ENCODE results near the gene USP2. TPM values are rescaled to one million over a fixed set of nuclear protein-coding genes. Genes with fewer than 3 reads are reported as not detected.
A peak's percentile ranks its signal among the peaks of the same experiment; 100 is the strongest.

Gene USP2
- total and polyA plus RNA-seq, 2 donors (not counting 1 experiment from before 2014, with no cell fraction given), result 0.66 to 2.3 TPM

- H4K20me1 ChIP-seq (ENCODE audit: control insufficient read depth, extremely low read depth, insufficient read depth, low read length), result no peaks in the 10 kb centered on the region
- no peak overlapping the region for H3K4me2 ChIP-seq (ENCODE audit: extremely low read depth, insufficient read depth, low read length)
- H3K9me3 ChIP-seq (ENCODE audit: control insufficient read depth, insufficient read depth, low read depth, low read length), result no peaks in the 10 kb centered on the region
- H3K27me3 ChIP-seq (ENCODE audit: control insufficient read depth, insufficient read depth, low read length), result peaks cover 13% of the 10 kb centered on the region
- TF ChIP-seq EZH2 (IDR thresholded peaks at IDR 0.05; ENCODE audit: low read length, missing control alignments) (no peak), CTCF (conservative IDR thresholded peaks at IDR 0.05 in 1 of 2, IDR thresholded peaks at IDR 0.05 in 1 of 2; ENCODE audit: low read depth in 1 of 2, low read length in 2 of 2) (no peak)
- no peak for DNase-seq (ENCODE audit: low read depth in 2 of 2)
- H3K79me2 ChIP-seq (ENCODE audit: control insufficient read depth, insufficient read depth, low read length), result no peaks in the 10 kb centered on the region
- no peak overlapping the region for H3K27ac ChIP-seq (ENCODE audit: insufficient read depth, low read length)
- no peaks in the 10 kb centered on the region for H3K36me3 ChIP-seq (ENCODE audit: control insufficient read depth, insufficient read depth, low read length)
- H3K4me3 ChIP-seq (replicated peaks in 1 of 4; ENCODE audit: control extremely low read depth in 1 of 4, insufficient read depth in 1 of 4, low read depth in 3 of 4, low read length in 4 of 4), result no peak overlapping the region
- H3K4me1 ChIP-seq (ENCODE audit: control insufficient read depth, extremely low read depth, insufficient read depth, low read length), result no peaks in the 10 kb centered on the region
- H3K9ac ChIP-seq (ENCODE audit: insufficient read depth, low read length), result no peak overlapping the region
- no peak overlapping the region for H2AFZ ChIP-seq (ENCODE audit: low read length)
Observed at GRCh38 chr11:119391275-119391674, 9.8 kb upstream of the USP2 start.

- no peaks in the 10 kb centered on the region for H4K20me1 ChIP-seq (ENCODE audit: control insufficient read depth, extremely low read depth, insufficient read depth, low read length)
- H3K4me3 ChIP-seq (replicated peaks in 1 of 4; ENCODE audit: control extremely low read depth in 1 of 4, insufficient read depth in 1 of 4, low read depth in 3 of 4, low read length in 4 of 4), result no peak overlapping the region
- H3K27ac ChIP-seq (ENCODE audit: insufficient read depth, low read length), result no peak overlapping the region
- H2AFZ ChIP-seq (ENCODE audit: low read length), result no peak overlapping the region
- H3K9ac ChIP-seq (ENCODE audit: insufficient read depth, low read length), result no peak overlapping the region
- DNase-seq (ENCODE audit: low read depth in 2 of 2), result no peak
- H3K36me3 ChIP-seq (ENCODE audit: control insufficient read depth, insufficient read depth, low read length), result no peaks in the 10 kb centered on the region
- peaks cover 14% of the 10 kb centered on the region for H3K27me3 ChIP-seq (ENCODE audit: control insufficient read depth, insufficient read depth, low read length)
- no peaks in the 10 kb centered on the region for H3K4me1 ChIP-seq (ENCODE audit: control insufficient read depth, extremely low read depth, insufficient read depth, low read length)
- no peaks in the 10 kb centered on the region for H3K9me3 ChIP-seq (ENCODE audit: control insufficient read depth, insufficient read depth, low read depth, low read length)
- TF ChIP-seq CTCF (conservative IDR thresholded peaks at IDR 0.05 in 1 of 2, IDR thresholded peaks at IDR 0.05 in 1 of 2; ENCODE audit: low read depth in 1 of 2, low read length in 2 of 2), result peak in 1 of 2 donors; percentile 47
- TF ChIP-seq EZH2 (IDR thresholded peaks at IDR 0.05; ENCODE audit: low read length, missing control alignments), result no peak
- no peaks in the 10 kb centered on the region for H3K79me2 ChIP-seq (ENCODE audit: control insufficient read depth, insufficient read depth, low read length)
- H3K4me2 ChIP-seq (ENCODE audit: extremely low read depth, insufficient read depth, low read length), result no peak overlapping the region
Observed at GRCh38 chr11:119389611-119390254, 8.2 kb upstream of the USP2 start.

- Histone ChIP-seq H3K4me2 (ENCODE audit: extremely low read depth, insufficient read depth, low read length) (no peak overlapping the region), H3K9ac (ENCODE audit: insufficient read depth, low read length) (no peak overlapping the region), H3K27ac (ENCODE audit: insufficient read depth, low read length) (no peak overlapping the region), H2AFZ (ENCODE audit: low read length) (no peak overlapping the region), H3K4me3 (replicated peaks in 1 of 4; ENCODE audit: control extremely low read depth in 1 of 4, insufficient read depth in 1 of 4, low read depth in 3 of 4, low read length in 4 of 4) (no peak overlapping the region), H4K20me1 (ENCODE audit: control insufficient read depth, extremely low read depth, insufficient read depth, low read length) (no peaks in the 10 kb centered on the region), H3K36me3 (ENCODE audit: control insufficient read depth, insufficient read depth, low read length) (no peaks in the 10 kb centered on the region), H3K79me2 (ENCODE audit: control insufficient read depth, insufficient read depth, low read length) (no peaks in the 10 kb centered on the region), H3K9me3 (ENCODE audit: control insufficient read depth, insufficient read depth, low read depth, low read length) (no peaks in the 10 kb centered on the region), H3K4me1 (ENCODE audit: control insufficient read depth, extremely low read depth, insufficient read depth, low read length) (no peaks in the 10 kb centered on the region), H3K27me3 (ENCODE audit: control insufficient read depth, insufficient read depth, low read length) (peaks cover 17% of the 10 kb centered on the region)
- DNase-seq (ENCODE audit: low read depth in 2 of 2), result no peak
- no peak for TF ChIP-seq CTCF (conservative IDR thresholded peaks at IDR 0.05 in 1 of 2, IDR thresholded peaks at IDR 0.05 in 1 of 2; ENCODE audit: low read depth in 1 of 2, low read length in 2 of 2)
- TF ChIP-seq EZH2 (IDR thresholded peaks at IDR 0.05; ENCODE audit: low read length, missing control alignments), result no peak
Observed at GRCh38 chr11:119388103-119388502, 6.6 kb upstream of the USP2 start.
